SH-SY5Y (cell line): ENCODE results near the gene TBRG4.

Experiments used
- GATA2 ChIP-seq: IDR thresholded peaks from 2 replicates; pipeline ENCODE4 v1.6.1; 2011; ENCODE audit warnings: mild to moderate bottlenecking, low read depth, low read length
- GATA3 ChIP-seq: IDR thresholded peaks from 2 replicates; pipeline ENCODE4 v1.6.1; 2011; ENCODE audit warnings: low read depth, mild to moderate bottlenecking, low read length, moderate library complexity

- TF ChIP-seq GATA2 (no peak), GATA3 (no peak)
Measured at GRCh38 chr7:45147858-45148652, 36.6 kb upstream of the TBRG4 start.
